ENCODE measurements around the gene ITPKA. TPM values are rescaled to one million over a fixed set of nuclear protein-coding genes. Genes with fewer than 3 reads are reported as not detected.

Gene ITPKA
- total RNA-seq, 1 experiment from 2014 or later: 6.3 TPM

- intact Hi-C loops (cut with micrococcal nuclease; ENCODE audit: unreplicated experiment): no loop called here
- ATAC-seq (no peak), DNase-seq (ENCODE audit: low read depth, low spot score) (no peak)
- Histone ChIP-seq H3K9me3 (ENCODE audit: control insufficient read depth, insufficient read depth, low read depth, low read length) (no peaks in the 10 kb centered on the region), H3K36me3 (ENCODE audit: control insufficient read depth, insufficient read depth, low read length) (no peaks in the 10 kb centered on the region), H3K27me3 (ENCODE audit: control insufficient read depth, insufficient read depth, low read length) (no peaks in the 10 kb centered on the region), H3K4me3 (ENCODE audit: low read depth in 2 of 2, low read length in 2 of 2) (no peak overlapping the region), H3K27ac (ENCODE audit: low read length) (no peak overlapping the region), H3K4me1 (ENCODE audit: control insufficient read depth, insufficient read depth, low read length) (peaks cover 6% of the 10 kb centered on the region)
- in situ Hi-C loops (cut with HindIII; ENCODE audit: low pct_unique_long_range_greater_than_20kb, low sequenced_read_pairs): no loop called here
- BruUV-seq (replicated peaks): no TSS peak
- ChIA-PET POLR2A (no interaction called here), CTCF (no interaction called here)
- TF ChIP-seq CTCF (IDR thresholded peaks at IDR 0.05) (no peak), SIN3A (IDR thresholded peaks at IDR 0.05; ENCODE audit: borderline replicate concordance, insufficient read depth, low read depth, low read length) (no peak), REST (IDR thresholded peaks at IDR 0.05; ENCODE audit: insufficient read depth in 1 of 2, low read depth in 2 of 2, low read length in 1 of 2) (no peak), TCF7L2 (IDR thresholded peaks at IDR 0.05; ENCODE audit: low read depth, low read length) (no peak), POLR2AphosphoS5 (IDR thresholded peaks at IDR 0.05; ENCODE audit: low read depth, low read length) (no peak)
Measured at GRCh38 chr15:41512512-41512939, 18.9 kb downstream of the ITPKA start.

GRCh38 chr15:41512940-41513505 lies 19.3 kb downstream of the ITPKA start:
- no peaks in the 10 kb centered on the region for H3K36me3 ChIP-seq (ENCODE audit: control insufficient read depth, insufficient read depth, low read length)
- H3K27me3 ChIP-seq (ENCODE audit: control insufficient read depth, insufficient read depth, low read length): no peaks in the 10 kb centered on the region
- CTCF ChIA-PET: no interaction called here
- no peak for ATAC-seq
- POLR2A ChIA-PET: no interaction called here
- H3K4me1 ChIP-seq (ENCODE audit: control insufficient read depth, insufficient read depth, low read length): peaks cover under 1% of the 10 kb centered on the region
- no peaks in the 10 kb centered on the region for H3K9me3 ChIP-seq (ENCODE audit: control insufficient read depth, insufficient read depth, low read depth, low read length)
- H3K27ac ChIP-seq (ENCODE audit: low read length): no peak overlapping the region
- TF ChIP-seq TCF7L2 (IDR thresholded peaks at IDR 0.05; ENCODE audit: low read depth, low read length): no peak
- TF ChIP-seq POLR2AphosphoS5 (IDR thresholded peaks at IDR 0.05; ENCODE audit: low read depth, low read length): no peak
- no peak for TF ChIP-seq CTCF (IDR thresholded peaks at IDR 0.05)
- no peak for TF ChIP-seq SIN3A (IDR thresholded peaks at IDR 0.05; ENCODE audit: borderline replicate concordance, insufficient read depth, low read depth, low read length)
- TF ChIP-seq REST (IDR thresholded peaks at IDR 0.05; ENCODE audit: insufficient read depth in 1 of 2, low read depth in 2 of 2, low read length in 1 of 2): no peak
- intact Hi-C loops (cut with micrococcal nuclease; ENCODE audit: unreplicated experiment): no loop called here
- DNase-seq (ENCODE audit: low read depth, low spot score): no peak
- H3K4me3 ChIP-seq (ENCODE audit: low read depth in 2 of 2, low read length in 2 of 2): no peak overlapping the region
- BruUV-seq (replicated peaks): no TSS peak
- in situ Hi-C loops (cut with HindIII; ENCODE audit: low pct_unique_long_range_greater_than_20kb, low sequenced_read_pairs): no loop called here

All from Panc1 (cell line).